ENCODE results near the gene SNX11. TPM values are rescaled to one million over a fixed set of nuclear protein-coding genes. Genes with fewer than 3 reads are reported as not detected.

Gene SNX11
- total RNA-seq, 1 experiment from 2014 or later = 13.1 TPM

GRCh38 chr17:48095611-48096010, 12.0 kb upstream of the SNX11 start:
- no peak for DNase-seq (ENCODE audit: low read depth)

GRCh38 chr17:48100160-48100559, 7.4 kb upstream of the SNX11 start:
- DNase-seq (ENCODE audit: low read depth) = no peak

GRCh38 chr17:48100591-48101011, 7.0 kb upstream of the SNX11 start:
- peak; percentile 44 for DNase-seq (ENCODE audit: low read depth)

GRCh38 chr17:48101012-48101720, 6.4 kb upstream of the SNX11 start, which contains the start of gene CBX1:
Gene CBX1 (minus strand): TSS chr17:48101478. CDS start chr17:48077004, 24,474 bp downstream.
- peak; percentile 95 for DNase-seq (ENCODE audit: low read depth)

GRCh38 chr17:48102043-48102750, 5.4 kb upstream of the SNX11 start:
- no peak for DNase-seq (ENCODE audit: low read depth)

GRCh38 chr17:48102798-48103715, 4.5 kb upstream of the SNX11 start:
- DNase-seq (ENCODE audit: low read depth) = no peak

- no peak for DNase-seq (ENCODE audit: low read depth)
Measured at GRCh38 chr17:48104440-48104839, 3.1 kb upstream of the SNX11 start.

GRCh38 chr17:48106802-48107136, 797 bp upstream of the SNX11 start:
- DNase-seq (ENCODE audit: low read depth) = no peak

- no peak for DNase-seq (ENCODE audit: low read depth)
Measured at GRCh38 chr17:48110761-48111160, 3.2 kb downstream of the SNX11 start.

GRCh38 chr17:48111937-48112241, 4.3 kb downstream of the SNX11 start:
- no peak for DNase-seq (ENCODE audit: low read depth)

- no peak for DNase-seq (ENCODE audit: low read depth)
Measured at GRCh38 chr17:48113201-48113676, 5.7 kb downstream of the SNX11 start.

- no peak for DNase-seq (ENCODE audit: low read depth)
Measured at GRCh38 chr17:48121923-48122664, 14.5 kb downstream of the SNX11 start.

- no peak for DNase-seq (ENCODE audit: low read depth)
Measured at GRCh38 chr17:48122665-48123045, 15.1 kb downstream of the SNX11 start.

GRCh38 chr17:48123111-48123510, 15.5 kb downstream of the SNX11 start:
- DNase-seq (ENCODE audit: low read depth) = no peak

- no peak for DNase-seq (ENCODE audit: low read depth)
Measured at GRCh38 chr17:48123776-48124388, 16.3 kb downstream of the SNX11 start.

GRCh38 chr17:48125829-48126531, 18.4 kb downstream of the SNX11 start:
- no peak for DNase-seq (ENCODE audit: low read depth)

- no peak for DNase-seq (ENCODE audit: low read depth)
Measured at GRCh38 chr17:48126532-48126850, 18.9 kb downstream of the SNX11 start.

GRCh38 chr17:48127371-48128051, 19.9 kb downstream of the SNX11 start:
- peak; percentile 53 for DNase-seq (ENCODE audit: low read depth)

- no peak for DNase-seq (ENCODE audit: low read depth)
Measured at GRCh38 chr17:48128400-48128799, 20.8 kb downstream of the SNX11 start.

- no peak for DNase-seq (ENCODE audit: low read depth)
Measured at GRCh38 chr17:48129981-48130380, 22.4 kb downstream of the SNX11 start.

All from LHCN-M2 (cell line).